ENCODE data around the gene ARTN. TPM values are rescaled to one million over a fixed set of nuclear protein-coding genes. Genes with fewer than 3 reads are reported as not detected.

Gene ARTN
- total RNA-seq, 1 experiment from 2014 or later, result 36.0 TPM

GRCh38 chr1:43944860-43945259 lies 11.3 kb downstream of the ARTN start:
- H3K79me2 ChIP-seq (ENCODE audit: low read length), result peaks cover 45% of the 10 kb centered on the region
- POLR2A ChIA-PET (ENCODE audit: unreplicated experiment), result no interaction called here
- TF ChIP-seq CTCF (conservative IDR thresholded peaks at IDR 0.05; ENCODE audit: low read depth, low read length), result no peak
- no peak for TF ChIP-seq EZH2 (IDR thresholded peaks at IDR 0.05; ENCODE audit: low read length, unreplicated experiment)
- no peak for TF ChIP-seq EZH2phosphoT487 (IDR thresholded peaks at IDR 0.05; ENCODE audit: borderline replicate concordance, low read length)
- peaks cover 24% of the 10 kb centered on the region for H3K4me1 ChIP-seq (ENCODE audit: insufficient read depth, low read length)
- H3K4me2 ChIP-seq (ENCODE audit: low read length), result peak overlapping the region; percentile 49
- 0 out of 2 replicates have a peak, but pooled peaks cover 2% of the 10 kb centered on the region for H3K36me3 ChIP-seq (ENCODE audit: low read depth, low read length)
- H3K27ac ChIP-seq (ENCODE audit: low read length), result no peak overlapping the region
- H3K9me2 ChIP-seq (replicated peaks; ENCODE audit: low read length), result no peaks in the 10 kb centered on the region
- CTCF ChIA-PET, result interaction anchor here (1.2 kb wide), 1 partner anchor 182 kb away, joined by 9 read pairs; no protein-coding TSS in a partner anchor
- H2AFZ ChIP-seq (ENCODE audit: low read length), result no peak overlapping the region
- H3K4me3 ChIP-seq (ENCODE audit: low read length), result no peak overlapping the region
- no peaks in the 10 kb centered on the region for H3F3A ChIP-seq (ENCODE audit: low read length, unreplicated experiment)
- no TSS peak for BruUV-seq (replicated peaks)
- ATAC-seq (no peak), DNase-seq (no peak)
- no peaks in the 10 kb centered on the region for H4K20me1 ChIP-seq (ENCODE audit: low read length)
- no peak overlapping the region for H3K9ac ChIP-seq (ENCODE audit: low read length)
- intact Hi-C loops (cut with micrococcal nuclease), result loop anchor here (5.0 kb wide), 1 partner anchor 238 kb away; the partner anchor contains the start of gene ST3GAL3
- H3K9me3 ChIP-seq (ENCODE audit: low read length), result no peaks in the 10 kb centered on the region
- no peaks in the 10 kb centered on the region for H3K27me3 ChIP-seq (ENCODE audit: low read length)

- DNase-seq (no peak), ATAC-seq (no peak)
- Histone ChIP-seq H3K9me2 (replicated peaks; ENCODE audit: low read length) (no peaks in the 10 kb centered on the region), H3K9me3 (ENCODE audit: low read length) (no peaks in the 10 kb centered on the region), H3K79me2 (ENCODE audit: low read length) (peaks cover 53% of the 10 kb centered on the region), H4K20me1 (ENCODE audit: low read length) (no peaks in the 10 kb centered on the region), H3K4me2 (ENCODE audit: low read length) (peak overlapping the region; percentile 100), H3K4me1 (ENCODE audit: insufficient read depth, low read length) (peaks cover 24% of the 10 kb centered on the region), H3K36me3 (ENCODE audit: low read depth, low read length) (peaks cover 6% of the 10 kb centered on the region; the same call in 1 of the 2 replicates), H3K27me3 (ENCODE audit: low read length) (no peaks in the 10 kb centered on the region), H2AFZ (ENCODE audit: low read length) (peak overlapping the region; percentile 86), H3K9ac (ENCODE audit: low read length) (peak overlapping the region; percentile 97), H3F3A (ENCODE audit: low read length, unreplicated experiment) (no peaks in the 10 kb centered on the region), H3K27ac (ENCODE audit: low read length) (peak overlapping the region; percentile 84; the same call in 1 of the 2 replicates), H3K4me3 (ENCODE audit: low read length) (peak overlapping the region; percentile 99)
- TSS peak; percentile 86 for BruUV-seq (replicated peaks)
- CTCF ChIA-PET, result interaction anchor here (1.1 to 2.2 kb wide), 3 partner anchors 10 to 183 kb away, joined by 7 to 9 read pairs (median 9); partner anchors contain the start of gene ARTN
- POLR2A ChIA-PET (ENCODE audit: unreplicated experiment), result interaction anchor here (0.5 kb wide), 2 partner anchors 125 to 296 kb away, joined by 3 to 4 read pairs; partner anchors contain the start of gene KDM4A
- intact Hi-C loops (cut with micrococcal nuclease), result loop anchor here (2.0 to 5.0 kb wide), 2 partner anchors 23 to 238 kb away; partner anchors contain the start of gene ST3GAL3
- no peak for TF ChIP-seq CTCF (conservative IDR thresholded peaks at IDR 0.05; ENCODE audit: low read depth, low read length)
- TF ChIP-seq EZH2 (IDR thresholded peaks at IDR 0.05; ENCODE audit: low read length, unreplicated experiment), result no peak
- TF ChIP-seq EZH2phosphoT487 (IDR thresholded peaks at IDR 0.05; ENCODE audit: borderline replicate concordance, low read length), result no peak
These were observed 12.2 kb downstream of the ARTN start for GRCh38 chr1:43945674-43946235.

Data from PC-3 (cell line).